Liver (tissue), 9 donors: ENCODE results near the gene CKMT2. TPM values are rescaled to one million over a fixed set of nuclear protein-coding genes. Genes with fewer than 3 reads are reported as not detected.

ENCODE experiments used
- DNase-seq: peaks from one replicate; pipeline ENCODE4 v3.0.0-alpha.2; 2017; ENCODE audit warnings: low spot score
- H3K27ac ChIP-seq, 2 donors: one replicate each; pipeline ENCODE4 v1.7.0; 2013; ENCODE audit warnings: inconsistent platforms in 2 of 2, low read length in 2 of 2, control low read depth in 1 of 2, low read depth in 1 of 2, mild to moderate bottlenecking in 1 of 2
- H3K27me3 ChIP-seq, 4 donors: one replicate each; pipeline versions ENCODE4 v1.6.1 to v1.7.0; 2013; ENCODE audit warnings: low read length in 3 of 4, inconsistent platforms in 1 of 4, mild to moderate bottlenecking in 1 of 4, moderate library complexity in 1 of 4; ENCODE audit not compliant: control insufficient read depth in 4 of 4, insufficient read depth in 4 of 4
- H3K36me3 ChIP-seq, 4 donors: one replicate each; pipeline versions ENCODE4 v1.6.1 to v1.7.0; 2013; ENCODE audit warnings: low read length in 3 of 4, mild to moderate bottlenecking in 3 of 4, low read depth in 1 of 4, moderate library complexity in 1 of 4; ENCODE audit not compliant: control insufficient read depth in 4 of 4, insufficient read depth in 3 of 4
- H3K4me1 ChIP-seq, 4 donors: one replicate each; pipeline versions ENCODE4 v1.6.1 to v1.7.0; 2013; ENCODE audit warnings: low read length in 3 of 4, mild to moderate bottlenecking in 3 of 4, moderate library complexity in 1 of 4; ENCODE audit not compliant: control insufficient read depth in 4 of 4, insufficient read depth in 4 of 4
- H3K4me3 ChIP-seq, 3 donors: one replicate each; pipeline versions ENCODE4 v1.6.1 to v1.7.0; 2013; ENCODE audit warnings: low read length in 3 of 3, control low read depth in 1 of 3, low read depth in 1 of 3, mild to moderate bottlenecking in 1 of 3
- H3K9ac ChIP-seq, 2 donors: one replicate each; pipeline ENCODE4 v1.7.0; 2013; ENCODE audit warnings: low read length in 2 of 2, mild to moderate bottlenecking in 2 of 2, moderate library complexity in 2 of 2, control low read depth in 1 of 2, low read depth in 1 of 2
- H3K9me3 ChIP-seq, 4 donors: one replicate each; pipeline versions ENCODE4 v1.6.1 to v1.7.0; 2013; ENCODE audit warnings: low read length in 3 of 4; ENCODE audit not compliant: control insufficient read depth in 4 of 4
- EGR1 ChIP-seq, 2 donors: IDR thresholded peaks; 2 replicates each; pipeline ENCODE4 v1.6.1; 2016 to 2018; ENCODE audit warnings: antibody characterized with exemption in 2 of 2, low read depth in 2 of 2
- FOXA2 ChIP-seq: IDR thresholded peaks from 2 replicates; pipeline ENCODE4 v1.6.1; 2016; ENCODE audit warnings: antibody characterized with exemption
- NR2F2 ChIP-seq: IDR thresholded peaks from 2 replicates; pipeline ENCODE4 v1.6.1; 2016; ENCODE audit warnings: antibody characterized with exemption
- RAD21 ChIP-seq, 2 donors: IDR thresholded peaks; 2 replicates each; pipeline ENCODE4 v1.6.1; 2016; ENCODE audit warnings: antibody characterized with exemption in 2 of 2, mild to moderate bottlenecking in 2 of 2
- REST ChIP-seq: IDR thresholded peaks from 2 replicates; pipeline ENCODE4 v1.6.1; 2016; ENCODE audit warnings: antibody characterized with exemption, mild to moderate bottlenecking
- RXRA ChIP-seq, 2 donors: IDR thresholded peaks; 2 replicates each; pipeline ENCODE4 v1.6.1; 2017 to 2018; ENCODE audit warnings: antibody characterized with exemption in 2 of 2, mild to moderate bottlenecking in 1 of 2
- SP1 ChIP-seq: IDR thresholded peaks from 2 replicates; pipeline ENCODE4 v1.6.1; 2018; ENCODE audit warnings: antibody characterized with exemption, mild to moderate bottlenecking
- ZBTB33 ChIP-seq: IDR thresholded peaks from 2 replicates; pipeline ENCODE4 v1.6.1; 2016; ENCODE audit warnings: antibody characterized with exemption
- WGBS: extraction: QIAGEN DNeasy Blood & Tissue Kit; methylation state at CpG from one replicate; pipeline ENCODE4 v1.1.7; 2013; 5-methylcytosine and 5-hydroxymethylcytosine counted together
- polyA plus RNA-seq, 2 donors: library from polyadenylated mRNA; stranded (reverse) in 1 of 2; unstranded in 1 of 2; fragments of 200-250 nt in 1 of 2; fragments of >200 nt in 1 of 2; fragmentation: Nextera tagmentation in 1 of 2; extraction: Ambion mirVana in 1 of 2; gene quantifications; one replicate each; pipeline versions ENCODE4 v1.2.1 to v1.2.3, GENCODE V29; 2013 to 2015
- total RNA-seq, 2 donors: library from RNA; depleted of rRNA; stranded (reverse); fragments of >200 nt; gene quantifications; one replicate each; pipeline ENCODE4 v1.2.3, GENCODE V29; 2014
- donor health status: healthy.
- donor health status: healthy.
- donor health status: healthy.
- donor health status: healthy.
- donor health status: healthy.

Gene CKMT2
- total and polyA plus RNA-seq, 4 donors = 0.20 to 2.6 (median 0.82) TPM

GRCh38 chr5:81246697-81247096 is 13.6 kb downstream of the CKMT2 start:
- no peak overlapping the region for H3K27ac ChIP-seq
- H3K4me3 ChIP-seq = no peak overlapping the region
- no peak for TF ChIP-seq EGR1 (IDR thresholded peaks at IDR 0.05; ENCODE audit: low read depth in 2 of 2)
- no peak for TF ChIP-seq NR2F2
- TF ChIP-seq RXRA (IDR thresholded peaks at IDR 0.05) = no peak
- TF ChIP-seq REST = no peak
- H3K9ac ChIP-seq = no peak overlapping the region
- H3K36me3 ChIP-seq = no peaks in the 10 kb centered on the region
- H3K9me3 ChIP-seq = no peaks in the 10 kb centered on the region
- H3K4me1 ChIP-seq = no peaks in the 10 kb centered on the region
- no peak for DNase-seq
- no peaks in the 10 kb centered on the region for H3K27me3 ChIP-seq
- 96% methylated on average over 6 of the region's 6 CpGs for WGBS

DNA sequence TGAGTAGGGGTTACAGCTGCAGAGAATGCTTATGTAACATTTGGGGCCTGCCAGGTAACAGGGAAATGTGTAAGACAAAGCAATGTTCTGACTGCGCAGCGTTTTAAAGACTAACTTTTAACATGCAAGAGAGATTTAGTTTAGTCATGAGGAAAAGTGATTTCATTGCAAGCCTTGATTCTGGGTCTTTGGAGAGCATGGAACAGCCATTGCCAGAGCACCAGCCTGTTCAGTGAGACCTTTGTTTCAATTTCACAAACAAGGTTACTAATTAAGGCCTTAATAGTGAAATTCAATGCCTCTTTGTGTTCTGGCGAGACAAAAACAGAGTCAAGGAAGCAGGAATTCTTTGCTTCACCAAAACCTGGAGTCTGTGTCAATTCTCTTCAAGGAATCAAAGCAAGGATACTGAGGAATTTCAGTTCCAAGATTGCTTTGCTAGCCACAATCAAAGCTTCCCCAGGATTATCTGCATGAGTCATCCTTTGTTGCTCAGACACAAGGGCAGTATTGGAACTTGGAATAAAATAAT is 14.4 kb downstream of the CKMT2 start:
- 94% methylated on average over 3 of the region's 3 CpGs for WGBS
- Histone ChIP-seq H3K9me3 (no peaks in the 10 kb centered on the region), H3K36me3 (no peaks in the 10 kb centered on the region), H3K27ac (no peak overlapping the region), H3K4me1 (no peaks in the 10 kb centered on the region), H3K4me3 (no peak overlapping the region), H3K9ac (no peak overlapping the region), H3K27me3 (no peaks in the 10 kb centered on the region)
- TF ChIP-seq EGR1 (IDR thresholded peaks at IDR 0.05; ENCODE audit: low read depth in 2 of 2) = no peak
- no peak for TF ChIP-seq FOXA2
- TF ChIP-seq SP1 = no peak
- no peak for TF ChIP-seq ZBTB33
- TF ChIP-seq REST = no peak
- TF ChIP-seq RAD21 (IDR thresholded peaks at IDR 0.05) = no peak
- no peak for DNase-seq
